Fibroblast of villous mesenchyme (primary cell): ENCODE measurements around the gene SORCS2. TPM values are rescaled to one million over a fixed set of nuclear protein-coding genes. Genes with fewer than 3 reads are reported as not detected.

Experiments used
- DNase-seq: peaks from one replicate; pipeline ENCODE4 v3.0.0-alpha.2; 2010; ENCODE audit warnings: low read depth
- H3K4me3 ChIP-seq: 2 replicates; pipeline ENCODE4 v1.5.1; 2011; ENCODE audit warnings: low read depth, mild to moderate bottlenecking, low read length
- total RNA-seq: library from RNA; depleted of rRNA; stranded (reverse); fragments of >200 nt; gene quantifications from 2 replicates; pipeline ENCODE4 v1.2.3, GENCODE V29; 2012
- TF ChIP-seq, protein P1 (sequence below): IDR thresholded peaks from 2 replicates; pipeline ENCODE4 v1.5.1; 2012; ENCODE audit warnings: low read depth, mild to moderate bottlenecking, low read length; ENCODE audit not compliant: insufficient read depth

SORCS2 gene
- total RNA-seq, 1 donor, result under 0.01 TPM

DNA sequence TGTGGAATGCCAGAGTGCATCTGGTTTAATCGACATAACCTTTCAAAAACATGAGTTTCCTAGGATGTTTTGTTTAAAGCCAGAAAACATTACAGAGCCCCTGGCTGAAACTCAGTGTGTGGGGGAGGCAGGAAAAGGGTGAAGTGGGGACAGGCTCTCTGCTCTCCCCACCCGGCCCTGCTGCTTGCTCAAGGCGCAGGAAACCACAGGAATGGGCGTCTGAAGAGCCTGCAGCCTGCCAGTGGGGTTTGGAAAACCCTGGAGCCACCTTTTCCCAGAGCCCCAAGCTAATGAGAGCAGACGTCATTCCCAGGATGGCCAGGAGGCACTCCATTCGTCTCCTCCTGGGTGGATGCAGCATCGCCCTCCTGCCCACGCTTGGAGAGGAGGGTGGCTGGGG lies 506.7 kb downstream of the SORCS2 start:
- peak; percentile 91 for DNase-seq
- TF ChIP-seq, protein P1, sequence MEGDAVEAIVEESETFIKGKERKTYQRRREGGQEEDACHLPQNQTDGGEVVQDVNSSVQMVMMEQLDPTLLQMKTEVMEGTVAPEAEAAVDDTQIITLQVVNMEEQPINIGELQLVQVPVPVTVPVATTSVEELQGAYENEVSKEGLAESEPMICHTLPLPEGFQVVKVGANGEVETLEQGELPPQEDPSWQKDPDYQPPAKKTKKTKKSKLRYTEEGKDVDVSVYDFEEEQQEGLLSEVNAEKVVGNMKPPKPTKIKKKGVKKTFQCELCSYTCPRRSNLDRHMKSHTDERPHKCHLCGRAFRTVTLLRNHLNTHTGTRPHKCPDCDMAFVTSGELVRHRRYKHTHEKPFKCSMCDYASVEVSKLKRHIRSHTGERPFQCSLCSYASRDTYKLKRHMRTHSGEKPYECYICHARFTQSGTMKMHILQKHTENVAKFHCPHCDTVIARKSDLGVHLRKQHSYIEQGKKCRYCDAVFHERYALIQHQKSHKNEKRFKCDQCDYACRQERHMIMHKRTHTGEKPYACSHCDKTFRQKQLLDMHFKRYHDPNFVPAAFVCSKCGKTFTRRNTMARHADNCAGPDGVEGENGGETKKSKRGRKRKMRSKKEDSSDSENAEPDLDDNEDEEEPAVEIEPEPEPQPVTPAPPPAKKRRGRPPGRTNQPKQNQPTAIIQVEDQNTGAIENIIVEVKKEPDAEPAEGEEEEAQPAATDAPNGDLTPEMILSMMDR, result no peak
- H3K4me3 ChIP-seq, result no peak overlapping the region

DNA sequence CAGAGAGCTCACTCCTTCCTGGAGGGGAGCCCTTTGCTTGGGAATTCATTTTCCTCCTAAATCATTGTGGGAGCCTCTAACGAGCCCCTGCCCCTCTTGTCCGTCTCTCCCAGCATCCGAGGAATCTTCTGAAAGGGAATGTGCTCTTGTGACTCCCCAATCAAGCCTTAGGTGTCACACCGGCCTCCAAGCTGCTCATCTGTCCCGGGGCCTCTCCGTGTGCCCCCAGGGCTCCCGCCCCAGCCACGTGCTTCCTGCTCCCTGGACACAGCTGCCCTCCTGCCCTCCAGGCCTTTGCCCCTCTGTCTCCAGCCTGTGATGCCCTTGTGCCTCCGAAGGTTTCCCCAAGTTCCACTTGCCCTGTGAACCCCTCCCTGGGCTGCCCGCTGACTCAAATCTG lies 507.5 kb downstream of the SORCS2 start:
- no peak overlapping the region for H3K4me3 ChIP-seq
- TF ChIP-seq, protein P1, result no peak
- DNase-seq, result no peak

DNA sequence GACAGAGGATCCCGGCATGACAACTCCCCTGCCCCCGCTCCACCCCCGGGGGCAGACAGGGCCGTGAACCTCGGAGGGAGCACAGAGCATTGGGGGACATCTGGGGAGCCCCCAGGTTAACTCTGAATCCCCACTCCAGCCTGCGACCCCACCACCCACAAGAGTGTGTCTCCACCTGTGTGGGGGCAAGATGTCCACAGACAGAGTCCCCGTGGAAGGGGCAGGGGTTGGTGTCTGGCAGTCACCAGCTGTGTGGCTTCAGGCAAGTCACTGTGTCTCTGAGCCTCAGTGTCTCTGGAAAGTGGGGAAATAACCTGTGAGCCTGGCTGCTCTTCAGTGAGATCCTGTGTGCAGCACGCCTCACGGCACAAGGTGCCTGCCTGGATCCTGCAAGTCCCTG lies 508.3 kb downstream of the SORCS2 start:
- H3K4me3 ChIP-seq, result no peak overlapping the region
- TF ChIP-seq, protein P1, result no peak

DNA sequence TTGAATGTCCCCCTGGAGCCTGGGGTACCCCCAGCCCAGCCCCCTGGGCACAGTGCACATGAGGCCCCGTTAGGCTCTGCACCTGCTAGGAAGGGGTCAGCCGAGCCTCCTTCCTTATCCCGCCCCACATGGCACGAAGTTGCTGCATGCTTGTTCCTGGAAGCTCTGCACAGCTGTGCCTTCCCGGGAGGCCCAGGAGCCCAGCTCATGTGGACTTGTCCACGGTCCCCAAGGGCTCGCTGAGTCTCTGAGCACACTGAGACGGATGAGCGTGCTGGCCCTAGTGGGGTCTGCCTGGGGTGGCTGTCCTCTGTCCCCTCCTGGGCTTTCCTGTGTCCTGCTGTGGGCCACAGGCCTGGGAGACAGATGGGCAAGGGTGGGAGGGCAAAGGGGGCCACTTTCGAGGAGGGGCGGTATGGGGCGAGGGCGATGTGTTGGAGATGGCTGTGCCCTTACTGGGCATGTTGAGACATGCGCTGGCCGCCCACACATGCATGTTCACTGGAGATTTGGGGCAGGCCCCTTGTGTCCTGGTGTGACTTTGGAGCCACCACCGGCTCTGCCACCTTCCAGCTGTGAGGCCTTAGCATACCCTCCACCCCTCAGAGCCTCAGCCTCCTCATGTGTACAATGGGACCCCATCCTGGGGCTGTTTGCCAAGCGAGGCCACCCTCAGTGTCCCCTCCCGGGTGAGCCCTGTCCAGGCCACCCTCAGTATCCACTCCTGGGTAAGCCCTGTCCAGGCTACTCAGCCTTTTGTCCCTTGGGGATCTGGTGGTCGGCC lies 509.7 kb downstream of the SORCS2 start:
- DNase-seq, result no peak
- H3K4me3 ChIP-seq, result no peak overlapping the region
- TF ChIP-seq, protein P1, result no peak

More for the DNA sequence above, 508.3 kb downstream of the SORCS2 start:
- DNase-seq, result no peak

DNA sequence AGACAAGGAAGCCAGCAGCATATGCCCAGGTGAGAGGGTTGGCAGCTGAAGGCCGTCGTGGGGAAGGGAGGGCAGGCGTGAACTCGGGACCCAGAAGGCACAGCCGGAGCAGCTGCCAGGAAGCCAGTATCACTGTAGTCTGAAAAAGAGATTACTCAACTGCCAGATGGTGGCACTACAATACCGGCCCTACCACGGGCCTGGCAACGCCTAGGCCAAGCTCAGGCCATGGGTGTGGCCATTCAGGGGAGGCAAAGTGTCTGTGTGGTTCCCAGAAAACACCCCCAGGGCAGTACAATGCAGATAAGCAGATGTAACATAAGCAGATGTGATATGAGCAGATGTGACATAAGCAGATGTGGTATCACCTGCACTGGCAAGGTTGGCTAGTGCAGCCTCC lies 511.4 kb downstream of the SORCS2 start:
- TF ChIP-seq, protein P1, result no peak
- no peak for DNase-seq
- H3K4me3 ChIP-seq, result no peak overlapping the region

DNA sequence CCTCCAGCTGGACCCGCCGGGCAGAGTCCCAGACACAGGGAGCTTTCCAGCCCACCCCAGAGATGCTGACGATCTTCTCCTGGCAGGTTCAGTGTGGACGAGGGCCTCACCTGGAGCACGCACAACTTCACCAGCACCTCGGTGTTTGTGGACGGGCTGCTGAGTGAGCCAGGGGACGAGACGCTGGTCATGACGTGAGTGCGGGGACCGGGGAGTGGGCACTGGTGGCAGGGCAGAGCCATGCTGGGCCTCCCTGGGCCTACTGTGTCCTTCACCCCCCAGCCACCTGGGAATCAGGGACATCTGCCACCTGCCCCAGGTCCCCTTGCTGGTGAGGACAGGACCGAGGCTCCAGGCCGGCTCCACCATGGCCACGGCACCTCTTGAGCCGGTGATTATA lies 511.8 kb downstream of the SORCS2 start:
- TF ChIP-seq, protein P1, result no peak
- H3K4me3 ChIP-seq, result no peak overlapping the region
- DNase-seq, result no peak

DNA sequence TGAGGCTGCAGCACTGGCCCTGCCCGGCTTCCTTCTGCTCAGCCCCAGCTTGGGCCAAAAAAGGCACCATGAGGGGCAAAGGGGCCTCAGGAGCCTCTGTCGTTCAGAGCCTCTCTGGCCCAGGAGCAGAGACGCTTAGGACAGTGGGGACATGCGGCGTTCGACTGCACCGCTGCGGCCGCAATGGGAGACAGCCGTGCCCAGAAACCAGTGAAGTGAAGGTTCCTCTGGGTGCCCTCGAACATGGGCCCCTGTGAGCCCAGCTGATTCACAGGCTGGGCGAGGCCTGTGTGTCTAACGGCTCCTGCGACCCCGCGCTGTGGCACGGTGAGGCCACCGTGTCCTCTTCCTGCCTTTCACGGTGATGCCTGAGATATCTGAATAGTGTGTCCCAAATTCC lies 512.3 kb downstream of the SORCS2 start:
- DNase-seq, result no peak
- TF ChIP-seq, protein P1, result no peak
- H3K4me3 ChIP-seq, result no peak overlapping the region
